ENCODE results near the gene POLL.

The POLL gene

DNA sequence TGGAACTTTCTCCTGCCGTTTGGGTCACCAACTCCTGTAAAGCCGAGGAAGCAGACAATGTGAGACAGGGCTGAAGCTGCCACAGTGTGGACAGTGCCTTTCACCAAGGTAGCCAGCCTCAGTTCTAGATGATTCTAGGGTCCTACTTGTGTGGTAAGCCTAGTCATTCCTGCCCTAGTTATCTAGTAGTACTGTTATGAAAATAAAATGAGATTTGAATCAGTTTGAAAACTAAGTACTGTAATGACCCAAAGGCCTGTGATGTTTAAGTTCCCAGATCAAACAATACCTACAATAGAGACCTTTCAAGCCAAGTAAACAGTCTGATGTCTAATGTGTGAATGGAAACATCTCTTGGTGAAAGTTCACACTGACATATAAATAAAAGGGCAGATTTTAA, 37.1 kb downstream of the POLL start:
- no peak overlapping the region for H3K4ac ChIP-seq (ENCODE audit: low read depth, low read length)
- no peaks in the 10 kb centered on the region for H3K79me1 ChIP-seq (ENCODE audit: low read length)
- no peak overlapping the region for H2BK12ac ChIP-seq (ENCODE audit: low read length)
- no peak overlapping the region for H2BK120ac ChIP-seq (ENCODE audit: insufficient read depth, low read length, poor library complexity)
- no CpG with 5 or more reads among the region's 2 CpGs for WGBS (ENCODE audit: extremely low coverage, insufficient coverage, insufficient read length)
- DNase-seq, result no peak
- H3K36me3 ChIP-seq (ENCODE audit: control insufficient read depth in 1 of 2, insufficient read depth in 2 of 2, low read length in 2 of 2), result peaks cover 2 to 4% of the 10 kb centered on the region in 2 experiments
- no peak overlapping the region for H3K9ac ChIP-seq (ENCODE audit: low read length)
- H3K18ac ChIP-seq (ENCODE audit: low read length), result no peak overlapping the region
- H2AFZ ChIP-seq (ENCODE audit: insufficient read depth, low read length, poor library complexity), result no peak overlapping the region
- no peaks in the 10 kb centered on the region for H3K4me1 ChIP-seq (ENCODE audit: control insufficient read depth in 1 of 2, insufficient read depth in 2 of 2, low read length in 2 of 2)
- no peak overlapping the region for H3K4me2 ChIP-seq (ENCODE audit: low read length)
- no peak overlapping the region for H3K27ac ChIP-seq (ENCODE audit: low read depth, low read length)
- H2BK5ac ChIP-seq (ENCODE audit: low read depth, low read length, poor library complexity), result no peak overlapping the region
- H3K79me2 ChIP-seq (ENCODE audit: control insufficient read depth, insufficient read depth, low read length, poor library complexity), result no peaks in the 10 kb centered on the region
- H4K91ac ChIP-seq (ENCODE audit: low read depth, low read length), result no peak overlapping the region
- H3K14ac ChIP-seq (ENCODE audit: low read length), result no peak overlapping the region
- no peak overlapping the region for H4K12ac ChIP-seq (ENCODE audit: low read depth, low read length)
- H3K23ac ChIP-seq (ENCODE audit: low read length), result no peak overlapping the region
- no peak overlapping the region for H4K8ac ChIP-seq (ENCODE audit: low read depth, low read length)
- H3K9me3 ChIP-seq (ENCODE audit: insufficient read depth, low read depth, low read length), result no peaks in the 10 kb centered on the region
- H3K4me3 ChIP-seq (ENCODE audit: low read depth, low read length), result no peak overlapping the region
- no peaks in the 10 kb centered on the region for H3K27me3 ChIP-seq (ENCODE audit: insufficient read depth, low read length)
- H2AK5ac ChIP-seq (ENCODE audit: low read length), result no peak overlapping the region

DNA sequence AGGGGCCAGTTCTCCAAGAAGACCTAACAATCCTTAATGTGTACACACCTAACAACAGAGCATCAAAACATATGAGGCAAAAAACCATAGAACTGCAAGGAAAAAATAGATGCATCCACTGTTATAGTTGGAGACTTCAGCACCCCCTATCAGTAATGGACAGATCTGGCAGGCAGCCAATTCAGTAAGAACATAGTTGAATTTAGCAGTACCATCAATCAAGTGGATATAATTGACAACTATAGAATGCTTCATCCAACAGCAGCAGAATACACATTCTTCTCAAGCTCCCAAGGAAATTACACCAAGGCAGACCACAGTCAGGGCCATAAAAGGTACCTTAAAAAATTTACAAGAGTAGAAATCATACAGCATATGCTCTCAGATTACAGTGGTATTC, 42.2 kb downstream of the POLL start:
- Histone ChIP-seq H4K12ac (ENCODE audit: low read depth, low read length) (no peak overlapping the region), H3K4ac (ENCODE audit: low read depth, low read length) (no peak overlapping the region), H3K27ac (ENCODE audit: low read depth, low read length) (no peak overlapping the region), H3K9me3 (ENCODE audit: insufficient read depth, low read depth, low read length) (no peaks in the 10 kb centered on the region), H3K9ac (ENCODE audit: low read length) (no peak overlapping the region), H3K14ac (ENCODE audit: low read length) (no peak overlapping the region), H2BK12ac (ENCODE audit: low read length) (no peak overlapping the region), H3K4me3 (ENCODE audit: low read depth, low read length) (no peak overlapping the region), H3K4me1 (ENCODE audit: control insufficient read depth in 1 of 2, insufficient read depth in 2 of 2, low read length in 2 of 2) (no peaks in the 10 kb centered on the region), H3K4me2 (ENCODE audit: low read length) (no peak overlapping the region), H4K91ac (ENCODE audit: low read depth, low read length) (no peak overlapping the region), H2BK5ac (ENCODE audit: low read depth, low read length, poor library complexity) (no peak overlapping the region), H2AK5ac (ENCODE audit: low read length) (no peak overlapping the region), H3K79me2 (ENCODE audit: control insufficient read depth, insufficient read depth, low read length, poor library complexity) (no peaks in the 10 kb centered on the region), H2BK120ac (ENCODE audit: insufficient read depth, low read length, poor library complexity) (no peak overlapping the region), H4K8ac (ENCODE audit: low read depth, low read length) (no peak overlapping the region), H3K23ac (ENCODE audit: low read length) (no peak overlapping the region), H3K79me1 (ENCODE audit: low read length) (no peaks in the 10 kb centered on the region), H3K27me3 (ENCODE audit: insufficient read depth, low read length) (no peaks in the 10 kb centered on the region), H3K36me3 (ENCODE audit: control insufficient read depth in 1 of 2, insufficient read depth in 2 of 2, low read length in 2 of 2) (peaks cover 2% of the 10 kb centered on the region in 2 experiments), H2AFZ (ENCODE audit: insufficient read depth, low read length, poor library complexity) (no peak overlapping the region), H3K18ac (ENCODE audit: low read length) (no peak overlapping the region)
- no peak for DNase-seq

DNA sequence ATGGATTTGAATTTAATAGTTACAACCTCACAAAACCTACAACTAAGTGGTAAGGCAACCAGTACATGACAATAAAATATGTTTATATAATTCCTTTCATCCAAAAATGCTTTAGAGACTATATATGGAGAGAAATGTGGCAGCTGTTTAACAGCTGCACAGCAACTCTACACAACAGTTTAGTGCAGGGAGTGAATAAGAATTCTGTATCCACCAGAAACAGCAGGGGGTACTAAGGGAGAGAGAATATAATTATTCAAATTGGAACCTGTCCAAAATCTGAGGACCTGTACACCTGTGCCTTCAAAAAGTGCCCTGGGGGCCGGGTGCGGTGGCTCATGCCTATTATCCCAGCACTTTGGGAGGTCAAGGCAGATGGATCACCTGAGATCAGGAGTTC, 49.6 kb downstream of the POLL start:
- no peak overlapping the region for H3K18ac ChIP-seq (ENCODE audit: low read length)

DNA sequence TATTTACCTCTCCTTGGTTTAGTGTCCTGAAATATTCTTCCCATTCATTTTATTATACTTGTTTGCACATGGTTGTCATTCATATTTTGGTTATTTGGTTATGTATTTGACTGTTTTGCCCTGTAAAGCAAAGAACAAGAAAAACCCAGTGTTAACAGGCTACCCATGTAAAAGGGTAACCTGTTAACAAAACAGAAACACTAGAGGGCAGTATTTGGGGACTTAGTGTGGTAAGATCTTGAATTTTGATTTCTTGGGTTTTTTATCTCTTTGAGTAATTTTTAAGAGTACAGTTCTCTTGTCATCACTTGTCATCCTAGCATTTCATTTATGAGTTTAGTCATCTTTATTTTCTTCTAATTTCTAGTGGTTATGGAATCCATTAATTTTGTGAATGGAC, 51.3 kb downstream of the POLL start:
- H4K12ac ChIP-seq (ENCODE audit: low read depth, low read length), result no peak overlapping the region
- H3K23ac ChIP-seq (ENCODE audit: low read length), result no peak overlapping the region
- H2BK12ac ChIP-seq (ENCODE audit: low read length), result no peak overlapping the region
- no peak overlapping the region for H3K4me2 ChIP-seq (ENCODE audit: low read length)
- H2BK5ac ChIP-seq (ENCODE audit: low read depth, low read length, poor library complexity), result no peak overlapping the region
- peak in 1 of 2 donors; percentile 58 for DNase-seq
- H3K27me3 ChIP-seq (ENCODE audit: insufficient read depth, low read length), result no peaks in the 10 kb centered on the region
- no peak overlapping the region for H3K27ac ChIP-seq (ENCODE audit: low read depth, low read length)
- no peaks in the 10 kb centered on the region for H3K79me2 ChIP-seq (ENCODE audit: control insufficient read depth, insufficient read depth, low read length, poor library complexity)
- no peak overlapping the region for H2AK5ac ChIP-seq (ENCODE audit: low read length)
- H4K8ac ChIP-seq (ENCODE audit: low read depth, low read length), result no peak overlapping the region
- no peaks in the 10 kb centered on the region for H3K79me1 ChIP-seq (ENCODE audit: low read length)
- no peak overlapping the region for H2BK120ac ChIP-seq (ENCODE audit: insufficient read depth, low read length, poor library complexity)
- H3K9me3 ChIP-seq (ENCODE audit: insufficient read depth, low read depth, low read length), result no peaks in the 10 kb centered on the region
- no peak overlapping the region for H3K9ac ChIP-seq (ENCODE audit: low read length)
- no peak overlapping the region for H3K4me3 ChIP-seq (ENCODE audit: low read depth, low read length)
- no peak overlapping the region for H3K14ac ChIP-seq (ENCODE audit: low read length)
- H2AFZ ChIP-seq (ENCODE audit: insufficient read depth, low read length, poor library complexity), result no peak overlapping the region
- H3K4me1 ChIP-seq (ENCODE audit: control insufficient read depth in 1 of 2, insufficient read depth in 2 of 2, low read length in 2 of 2), result no peaks in the 10 kb centered on the region
- no peak overlapping the region for H4K91ac ChIP-seq (ENCODE audit: low read depth, low read length)
- no peak overlapping the region for H3K18ac ChIP-seq (ENCODE audit: low read length)
- no peak overlapping the region for H3K4ac ChIP-seq (ENCODE audit: low read depth, low read length)
- H3K36me3 ChIP-seq (ENCODE audit: control insufficient read depth in 1 of 2, insufficient read depth in 2 of 2, low read length in 2 of 2), result no peaks in the 10 kb centered on the region

More for the DNA sequence above, 49.6 kb downstream of the POLL start:
- Histone ChIP-seq H2AFZ (ENCODE audit: insufficient read depth, low read length, poor library complexity) (no peak overlapping the region), H3K4me3 (ENCODE audit: low read depth, low read length) (no peak overlapping the region), H3K4me1 (ENCODE audit: control insufficient read depth in 1 of 2, insufficient read depth in 2 of 2, low read length in 2 of 2) (no peaks in the 10 kb centered on the region), H4K91ac (ENCODE audit: low read depth, low read length) (no peak overlapping the region), H2BK12ac (ENCODE audit: low read length) (no peak overlapping the region), H3K4ac (ENCODE audit: low read depth, low read length) (no peak overlapping the region), H4K8ac (ENCODE audit: low read depth, low read length) (no peak overlapping the region), H3K27ac (ENCODE audit: low read depth, low read length) (no peak overlapping the region), H3K27me3 (ENCODE audit: insufficient read depth, low read length) (no peaks in the 10 kb centered on the region), H3K79me2 (ENCODE audit: control insufficient read depth, insufficient read depth, low read length, poor library complexity) (no peaks in the 10 kb centered on the region), H3K9ac (ENCODE audit: low read length) (no peak overlapping the region), H3K79me1 (ENCODE audit: low read length) (no peaks in the 10 kb centered on the region), H3K4me2 (ENCODE audit: low read length) (no peak overlapping the region), H3K9me3 (ENCODE audit: insufficient read depth, low read depth, low read length) (no peaks in the 10 kb centered on the region), H2AK5ac (ENCODE audit: low read length) (no peak overlapping the region), H3K23ac (ENCODE audit: low read length) (no peak overlapping the region), H2BK120ac (ENCODE audit: insufficient read depth, low read length, poor library complexity) (no peak overlapping the region), H3K14ac (ENCODE audit: low read length) (no peak overlapping the region), H2BK5ac (ENCODE audit: low read depth, low read length, poor library complexity) (no peak overlapping the region), H4K12ac (ENCODE audit: low read depth, low read length) (no peak overlapping the region), H3K36me3 (ENCODE audit: control insufficient read depth in 1 of 2, insufficient read depth in 2 of 2, low read length in 2 of 2) (peaks cover 0 to 2% of the 10 kb centered on the region in 2 experiments)
- no peak for DNase-seq
- WGBS (ENCODE audit: extremely low coverage, insufficient coverage, insufficient read length), result no CpG with 5 or more reads among the region's 2 CpGs

DNA sequence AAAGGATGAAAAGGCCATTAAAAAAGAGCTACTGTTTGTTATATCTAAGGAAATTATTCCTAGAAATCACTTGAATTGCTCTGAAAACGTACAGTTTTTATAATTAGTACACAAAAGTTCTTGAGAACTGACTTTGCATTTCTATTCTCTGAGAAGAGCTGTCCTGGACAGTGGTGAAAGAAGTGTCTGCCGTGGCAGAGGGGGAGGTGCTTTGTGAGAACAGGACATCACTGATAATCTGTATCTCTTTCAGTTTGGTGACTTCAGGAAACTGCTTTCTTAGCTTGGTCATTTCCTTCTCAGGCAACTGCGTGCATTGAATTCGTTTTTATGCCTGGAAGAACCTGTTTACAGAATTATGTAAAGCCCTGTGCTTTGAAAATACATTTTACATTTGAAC, 52.1 kb downstream of the POLL start:
- no peak overlapping the region for H3K4me3 ChIP-seq (ENCODE audit: low read depth, low read length)
- no peak overlapping the region for H2BK5ac ChIP-seq (ENCODE audit: low read depth, low read length, poor library complexity)
- no peak overlapping the region for H3K4ac ChIP-seq (ENCODE audit: low read depth, low read length)
- no peaks in the 10 kb centered on the region for H3K4me1 ChIP-seq (ENCODE audit: control insufficient read depth in 1 of 2, insufficient read depth in 2 of 2, low read length in 2 of 2)
- no CpG with 5 or more reads among the region's 4 CpGs for WGBS (ENCODE audit: extremely low coverage, insufficient coverage, insufficient read length)
- H3K27ac ChIP-seq (ENCODE audit: low read depth, low read length), result no peak overlapping the region
- DNase-seq, result no peak
- no peak overlapping the region for H3K4me2 ChIP-seq (ENCODE audit: low read length)
- no peaks in the 10 kb centered on the region for H3K27me3 ChIP-seq (ENCODE audit: insufficient read depth, low read length)
- no peak overlapping the region for H2BK120ac ChIP-seq (ENCODE audit: insufficient read depth, low read length, poor library complexity)
- no peaks in the 10 kb centered on the region for H3K9me3 ChIP-seq (ENCODE audit: insufficient read depth, low read depth, low read length)
- no peak overlapping the region for H3K18ac ChIP-seq (ENCODE audit: low read length)
- no peaks in the 10 kb centered on the region for H3K36me3 ChIP-seq (ENCODE audit: control insufficient read depth in 1 of 2, insufficient read depth in 2 of 2, low read length in 2 of 2)
- H2AK5ac ChIP-seq (ENCODE audit: low read length), result no peak overlapping the region
- no peaks in the 10 kb centered on the region for H3K79me1 ChIP-seq (ENCODE audit: low read length)
- no peak overlapping the region for H2AFZ ChIP-seq (ENCODE audit: insufficient read depth, low read length, poor library complexity)
- H3K9ac ChIP-seq (ENCODE audit: low read length), result no peak overlapping the region
- no peak overlapping the region for H4K91ac ChIP-seq (ENCODE audit: low read depth, low read length)
- no peak overlapping the region for H4K8ac ChIP-seq (ENCODE audit: low read depth, low read length)
- no peak overlapping the region for H4K12ac ChIP-seq (ENCODE audit: low read depth, low read length)
- H2BK12ac ChIP-seq (ENCODE audit: low read length), result no peak overlapping the region
- no peak overlapping the region for H3K14ac ChIP-seq (ENCODE audit: low read length)
- no peaks in the 10 kb centered on the region for H3K79me2 ChIP-seq (ENCODE audit: control insufficient read depth, insufficient read depth, low read length, poor library complexity)
- H3K23ac ChIP-seq (ENCODE audit: low read length), result no peak overlapping the region
